ENCODE results near the gene SLC22A23. TPM values are rescaled to one million over a fixed set of nuclear protein-coding genes. Genes with fewer than 3 reads are reported as not detected.

Gene SLC22A23
- total and polyA plus RNA-seq, 12 donors, result 2.3 to 18.5 (median 5.3) TPM

- WGBS, 4 donors, result 80 to 84% (median 81%) methylated on average over 27 of the region's 27 CpGs
- H3K27ac ChIP-seq, result no peak overlapping the region
- peaks cover 0 to 27% of the 10 kb centered on the region in 2 donors for H3K36me3 ChIP-seq (replicated peaks in 1 of 2)
- no peaks in the 10 kb centered on the region for H3K9me3 ChIP-seq (replicated peaks in 1 of 3)
- H3K27me3 ChIP-seq, result no peaks in the 10 kb centered on the region
- no peak overlapping the region for H3K4me3 ChIP-seq
- intact Hi-C loops (cut with DNase I), result no loop called here
- no peak for DNase-seq
- no peak for TF ChIP-seq CTCF (IDR thresholded peaks at IDR 0.05)
- TF ChIP-seq POLR2A (IDR thresholded peaks at IDR 0.05), result no peak
- no peaks in the 10 kb centered on the region for H3K4me1 ChIP-seq (replicated peaks in 1 of 2)
Observed at GRCh38 chr6:3269281-3269975, 187.4 kb downstream of the SLC22A23 start.

- no peaks in the 10 kb centered on the region for H3K27me3 ChIP-seq
- no peaks in the 10 kb centered on the region for H3K9me3 ChIP-seq (replicated peaks in 1 of 3)
- H3K27ac ChIP-seq, result no peak overlapping the region
- H3K4me1 ChIP-seq (replicated peaks in 1 of 2), result no peaks in the 10 kb centered on the region
- WGBS, 4 donors, result 86 to 91% (median 88%) methylated on average over 11 of the region's 11 CpGs
- H3K4me3 ChIP-seq, result no peak overlapping the region
- peaks cover 0 to 34% of the 10 kb centered on the region in 2 donors for H3K36me3 ChIP-seq (replicated peaks in 1 of 2)
- DNase-seq, result no peak
- intact Hi-C loops (cut with DNase I), result no loop called here
- TF ChIP-seq CTCF (IDR thresholded peaks at IDR 0.05), result no peak
- no peak for TF ChIP-seq POLR2A (IDR thresholded peaks at IDR 0.05)
Observed at GRCh38 chr6:3268680-3269079, 188.2 kb downstream of the SLC22A23 start.

GRCh38 chr6:3267162-3267561 is 189.7 kb downstream of the SLC22A23 start:
- Histone ChIP-seq H3K4me1 (replicated peaks in 1 of 2) (peaks cover 0 to 7% of the 10 kb centered on the region in 2 donors), H3K27me3 (no peaks in the 10 kb centered on the region), H3K4me3 (no peak overlapping the region), H3K27ac (no peak overlapping the region), H3K9me3 (replicated peaks in 1 of 3) (no peaks in the 10 kb centered on the region), H3K36me3 (replicated peaks in 1 of 2) (peaks cover 0 to 29% of the 10 kb centered on the region in 2 donors)
- 72 to 91% (median 86%) methylated on average over 4 to 5 of the region's 5 CpGs for WGBS, 4 donors
- DNase-seq, result no peak
- intact Hi-C loops (cut with DNase I), result no loop called here
- no peak for TF ChIP-seq CTCF (IDR thresholded peaks at IDR 0.05)
- TF ChIP-seq POLR2A (IDR thresholded peaks at IDR 0.05), result no peak

DNA sequence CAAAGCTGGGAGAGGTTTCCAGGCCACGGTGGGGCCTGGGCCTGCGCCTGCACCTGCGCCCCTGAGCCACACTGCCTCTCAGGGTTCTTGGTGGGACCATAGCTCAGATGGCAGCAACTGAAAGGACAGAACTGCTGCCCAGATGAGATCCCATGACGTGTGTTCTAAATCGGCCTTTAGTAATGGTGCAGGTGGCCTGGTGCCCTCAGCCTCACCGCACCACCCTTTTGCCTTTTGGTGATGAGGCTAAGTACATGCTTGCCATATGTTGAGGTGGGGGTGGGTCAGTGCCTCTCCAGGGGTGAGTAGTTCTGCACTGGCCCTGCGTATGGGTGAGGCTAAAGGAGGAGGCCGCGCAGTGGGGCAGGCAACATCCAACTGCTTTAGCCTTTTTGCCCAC is 190.7 kb downstream of the SLC22A23 start:
- DNase-seq, result no peak
- Histone ChIP-seq H3K9me3 (replicated peaks in 1 of 3) (no peaks in the 10 kb centered on the region), H3K4me3 (no peak overlapping the region), H3K4me1 (replicated peaks in 1 of 2) (peaks cover 6 to 16% of the 10 kb centered on the region in 2 donors), H3K36me3 (replicated peaks in 1 of 2) (peaks cover 0 to 19% of the 10 kb centered on the region in 2 donors), H3K27ac (no peak overlapping the region), H3K27me3 (no peaks in the 10 kb centered on the region)
- intact Hi-C loops (cut with DNase I), result no loop called here
- no peak for TF ChIP-seq POLR2A (IDR thresholded peaks at IDR 0.05)
- 52 to 65% (median 56%) methylated on average over 6 to 9 of the region's 9 CpGs for WGBS, 4 donors

DNA sequence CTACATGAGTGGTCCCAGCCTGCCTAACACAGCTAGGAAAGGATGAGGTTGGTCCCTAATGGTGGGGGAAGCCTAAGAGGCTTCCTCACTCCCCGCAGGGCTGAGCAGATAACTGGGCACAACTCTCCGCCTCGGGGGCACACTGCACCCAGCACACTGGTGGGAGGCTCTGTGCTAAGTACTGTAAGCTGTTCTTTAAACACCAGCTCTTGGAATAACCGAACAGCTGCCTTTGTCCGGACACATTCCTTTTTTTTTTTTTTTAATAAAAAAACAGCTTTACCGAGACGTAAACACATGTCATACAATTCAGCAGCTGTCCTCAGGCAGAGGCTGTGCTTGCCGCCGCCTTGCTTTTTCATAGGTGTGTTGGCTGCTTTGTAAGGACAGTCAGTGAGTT is 191.2 kb downstream of the SLC22A23 start:
- no peak overlapping the region for H3K27ac ChIP-seq
- H3K27me3 ChIP-seq, result no peaks in the 10 kb centered on the region
- no peaks in the 10 kb centered on the region for H3K9me3 ChIP-seq (replicated peaks in 1 of 3)
- 69 to 73% (median 70%) methylated on average over 9 of the region's 9 CpGs for WGBS, 4 donors
- no peak for DNase-seq
- H3K36me3 ChIP-seq (replicated peaks in 1 of 2), result peaks cover 0 to 18% of the 10 kb centered on the region in 2 donors
- TF ChIP-seq CTCF (IDR thresholded peaks at IDR 0.05) (no peak), POLR2A (IDR thresholded peaks at IDR 0.05) (no peak)
- no peak overlapping the region for H3K4me3 ChIP-seq
- intact Hi-C loops (cut with DNase I), result no loop called here
- peaks cover 11 to 21% of the 10 kb centered on the region in 2 donors for H3K4me1 ChIP-seq (replicated peaks in 1 of 2)

Data from adrenal gland (tissue), 12 donors.